Liver (tissue), 3 donors: Measurements from ENCODE around the gene ZDHHC6.

ENCODE experiments used
- CTCF ChIP-seq: fragments of 150-350 bp; IDR thresholded peaks from 2 replicates; pipeline ENCODE4 v1.5.1; 2017; ENCODE audit warnings: improper control_type of control experiment, low read depth, low read length; ENCODE audit not compliant: missing input control
- JUND ChIP-seq, 2 donors: IDR thresholded peaks; 2 replicates each; pipeline ENCODE4 v1.6.1; 2016; ENCODE audit warnings: antibody characterized with exemption in 2 of 2
- RAD21 ChIP-seq, 2 donors: IDR thresholded peaks; 2 replicates each; pipeline ENCODE4 v1.6.1; 2016; ENCODE audit warnings: antibody characterized with exemption in 2 of 2, mild to moderate bottlenecking in 2 of 2
- SP1 ChIP-seq: IDR thresholded peaks from 2 replicates; pipeline ENCODE4 v1.6.1; 2018; ENCODE audit warnings: antibody characterized with exemption, mild to moderate bottlenecking
- TAF1 ChIP-seq: conservative IDR thresholded peaks from 2 replicates; pipeline ENCODE4 v1.6.1; 2016; ENCODE audit warnings: antibody characterized with exemption, mild to moderate bottlenecking
- TF ChIP-seq, protein P1 (sequence below): IDR thresholded peaks from 2 replicates; pipeline ENCODE4 v1.6.1; 2016; ENCODE audit warnings: antibody characterized with exemption
- TF ChIP-seq, protein P2 (sequence below): IDR thresholded peaks from 2 replicates; pipeline ENCODE4 v1.6.1; 2016; ENCODE audit warnings: antibody characterized with exemption
- donor health status: healthy.
- donor health status: healthy.

- TF ChIP-seq RAD21 (IDR thresholded peaks at IDR 0.05): no peak
- TF ChIP-seq, protein P1, sequence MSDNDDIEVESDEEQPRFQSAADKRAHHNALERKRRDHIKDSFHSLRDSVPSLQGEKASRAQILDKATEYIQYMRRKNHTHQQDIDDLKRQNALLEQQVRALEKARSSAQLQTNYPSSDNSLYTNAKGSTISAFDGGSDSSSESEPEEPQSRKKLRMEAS: no peak
- no peak for TF ChIP-seq CTCF
- TF ChIP-seq TAF1: no peak
- TF ChIP-seq JUND (IDR thresholded peaks at IDR 0.05): no peak
- TF ChIP-seq SP1: no peak
- TF ChIP-seq, protein P2, sequence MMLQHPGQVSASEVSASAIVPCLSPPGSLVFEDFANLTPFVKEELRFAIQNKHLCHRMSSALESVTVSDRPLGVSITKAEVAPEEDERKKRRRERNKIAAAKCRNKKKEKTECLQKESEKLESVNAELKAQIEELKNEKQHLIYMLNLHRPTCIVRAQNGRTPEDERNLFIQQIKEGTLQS: no peak
These were observed 13.6 kb downstream of the ZDHHC6 start for GRCh38 chr10:112433136-112433535.
